IMR-90 (cell line): ENCODE measurements around the gene S1PR3.
"Not testable (repeated sequence)": the region's sequence is repeated elsewhere in the genome, so short reads cannot be mapped to it uniquely, and the experiment has no call there.

Experiments
- BHLHE40 ChIP-seq: fragments of 150-350 bp; IDR thresholded peaks from 2 replicates; pipeline ENCODE4 v1.6.1; 2016; ENCODE audit warnings: mild to moderate bottlenecking, low read depth, low read length
- CEBPB ChIP-seq: IDR thresholded peaks from 2 replicates; pipeline ENCODE4 v1.6.1; 2012; ENCODE audit warnings: low read depth, low read length, improper control_type of control experiment
- CTCF ChIP-seq: conservative IDR thresholded peaks from 2 replicates; pipeline ENCODE4 v1.5.1; 2012; ENCODE audit warnings: mild to moderate bottlenecking, low read depth, low read length, improper control_type of control experiment
- ELK1 ChIP-seq: fragments of 150-350 bp; IDR thresholded peaks from 2 replicates; pipeline ENCODE4 v1.6.1; 2016; ENCODE audit warnings: low read depth, mild to moderate bottlenecking, low read length, moderate library complexity, borderline replicate concordance
- MAFK ChIP-seq: IDR thresholded peaks from 2 replicates; pipeline ENCODE4 v1.6.1; 2012; ENCODE audit warnings: low read depth, low read length, improper control_type of control experiment
- MAZ ChIP-seq: IDR thresholded peaks from 2 replicates; pipeline ENCODE4 v1.6.1; 2012; ENCODE audit warnings: low read depth, mild to moderate bottlenecking, low read length, improper control_type of control experiment, moderate library complexity, borderline replicate concordance
- MXI1 ChIP-seq: IDR thresholded peaks from 2 replicates; pipeline ENCODE4 v1.6.1; 2012; ENCODE audit warnings: low read depth, mild to moderate bottlenecking, low read length, moderate library complexity, borderline replicate concordance
- POLR2A ChIP-seq: IDR thresholded peaks from 2 replicates; pipeline ENCODE4 v1.6.1; 2012; ENCODE audit warnings: mild to moderate bottlenecking, low read depth, low read length
- RAD21 ChIP-seq: IDR thresholded peaks from 2 replicates; pipeline ENCODE4 v1.6.1; 2012; ENCODE audit warnings: low read length, improper control_type of control experiment
- RCOR1 ChIP-seq: IDR thresholded peaks from 2 replicates; pipeline ENCODE4 v1.6.1; 2012; ENCODE audit warnings: mild to moderate bottlenecking, low read length, improper control_type of control experiment; ENCODE audit not compliant: insufficient replicate concordance
- RFX5 ChIP-seq: IDR thresholded peaks from 2 replicates; pipeline ENCODE4 v1.8.0; 2012; ENCODE audit warnings: low read depth, mild to moderate bottlenecking, low read length, moderate library complexity
- SMC3 ChIP-seq: fragments of 150-350 bp; IDR thresholded peaks from 2 replicates; pipeline ENCODE4 v1.6.1; 2016; ENCODE audit warnings: low read depth, mild to moderate bottlenecking, antibody characterized with exemption, low read length, moderate library complexity
- USF2 ChIP-seq: fragments of 150-350 bp; IDR thresholded peaks from 2 replicates; pipeline ENCODE4 v1.6.1; 2017; ENCODE audit warnings: mild to moderate bottlenecking, antibody characterized with exemption, low read length, low read depth

GRCh38 chr9:88941586-88941985, 49.7 kb upstream of the S1PR3 start:
- not testable (repeated sequence) for TF ChIP-seq CTCF, RAD21, POLR2A, BHLHE40, SMC3, CEBPB, RCOR1, MAZ, RFX5, MXI1, USF2, MAFK, ELK1
